Measurements from ENCODE around the gene INPP5A. TPM values are rescaled to one million over a fixed set of nuclear protein-coding genes. Genes with fewer than 3 reads are reported as not detected.

INPP5A gene
- total RNA-seq, 1 donor from 2014 or later: 14.2 TPM

- H3K27me3 ChIP-seq: no peaks in the 10 kb centered on the region
- no peak for DNase-seq (ENCODE audit: low spot score)
- Mint-ChIP-seq H3K4me1 (peaks cover 21% of the 10 kb centered on the region), H3K9me3 (peaks cover 3% of the 10 kb centered on the region), H3K27ac (peak overlapping the region; percentile 54), H3K27me3 (ENCODE audit: insufficient read depth, low read depth) (peaks cover 10% of the 10 kb centered on the region), H3K4me3 (no peak overlapping the region), H3K36me3 (no peaks in the 10 kb centered on the region)
- TF ChIP-seq EZH2 (IDR thresholded peaks at IDR 0.05) (no peak), CTCF (IDR thresholded peaks at IDR 0.05) (no peak), EZH2phosphoT487 (IDR thresholded peaks at IDR 0.05) (no peak)
- H3K4me2 ChIP-seq: no peak overlapping the region
- H3K36me3 ChIP-seq: no peaks in the 10 kb centered on the region
- no peak overlapping the region for H3K9ac ChIP-seq
- H3K79me2 ChIP-seq (ENCODE audit: low read depth): no peaks in the 10 kb centered on the region
- no peaks in the 10 kb centered on the region for H4K20me1 ChIP-seq (ENCODE audit: low read depth)
- H2AFZ ChIP-seq (replicated peaks): no peak overlapping the region
- H3K9me3 ChIP-seq (ENCODE audit: low read depth): no peaks in the 10 kb centered on the region
- H3K4me1 ChIP-seq: no peaks in the 10 kb centered on the region
- no peaks in the 10 kb centered on the region for H3F3A ChIP-seq (ENCODE audit: low read depth)
- H3K4me3 ChIP-seq: no peak overlapping the region
- H3K27ac ChIP-seq: no peak overlapping the region
Observed at GRCh38 chr10:132493246-132493755, 44.3 kb upstream of the INPP5A start.

- Mint-ChIP-seq H3K36me3 (no peaks in the 10 kb centered on the region), H3K4me1 (peaks cover 21% of the 10 kb centered on the region), H3K4me3 (no peak overlapping the region), H3K27ac (peak overlapping the region; percentile 12), H3K27me3 (ENCODE audit: insufficient read depth, low read depth) (peaks cover 10% of the 10 kb centered on the region), H3K9me3 (peaks cover 3% of the 10 kb centered on the region)
- Histone ChIP-seq H3K27ac (no peak overlapping the region), H3K4me3 (no peak overlapping the region), H4K20me1 (ENCODE audit: low read depth) (no peaks in the 10 kb centered on the region), H3F3A (ENCODE audit: low read depth) (no peaks in the 10 kb centered on the region), H3K9me3 (ENCODE audit: low read depth) (no peaks in the 10 kb centered on the region), H2AFZ (replicated peaks) (no peak overlapping the region), H3K36me3 (no peaks in the 10 kb centered on the region), H3K27me3 (no peaks in the 10 kb centered on the region), H3K79me2 (ENCODE audit: low read depth) (no peaks in the 10 kb centered on the region), H3K4me2 (no peak overlapping the region), H3K9ac (no peak overlapping the region), H3K4me1 (no peaks in the 10 kb centered on the region)
- DNase-seq (ENCODE audit: low spot score): no peak
- TF ChIP-seq EZH2 (IDR thresholded peaks at IDR 0.05) (no peak), EZH2phosphoT487 (IDR thresholded peaks at IDR 0.05) (no peak), CTCF (IDR thresholded peaks at IDR 0.05) (no peak)
Observed at GRCh38 chr10:132493756-132494290, 43.8 kb upstream of the INPP5A start.

- peaks cover 3% of the 10 kb centered on the region for H3K9me3 Mint-ChIP-seq
- no peak for DNase-seq (ENCODE audit: low spot score)
- Histone ChIP-seq H3K4me3 (no peak overlapping the region), H3K79me2 (ENCODE audit: low read depth) (no peaks in the 10 kb centered on the region), H3K27ac (no peak overlapping the region), H3K27me3 (no peaks in the 10 kb centered on the region), H2AFZ (replicated peaks) (no peak overlapping the region), H3K4me2 (no peak overlapping the region), H3K9me3 (ENCODE audit: low read depth) (no peaks in the 10 kb centered on the region), H3K4me1 (no peaks in the 10 kb centered on the region), H4K20me1 (ENCODE audit: low read depth) (no peaks in the 10 kb centered on the region), H3K9ac (no peak overlapping the region), H3F3A (ENCODE audit: low read depth) (no peaks in the 10 kb centered on the region), H3K36me3 (no peaks in the 10 kb centered on the region)
- H3K27ac Mint-ChIP-seq: no peak overlapping the region
- no peak overlapping the region for H3K4me3 Mint-ChIP-seq
- peaks cover 21% of the 10 kb centered on the region for H3K4me1 Mint-ChIP-seq
- H3K36me3 Mint-ChIP-seq: no peaks in the 10 kb centered on the region
- no peak for TF ChIP-seq EZH2 (IDR thresholded peaks at IDR 0.05)
- TF ChIP-seq CTCF (IDR thresholded peaks at IDR 0.05): no peak
- no peak for TF ChIP-seq EZH2phosphoT487 (IDR thresholded peaks at IDR 0.05)
- peaks cover 9% of the 10 kb centered on the region for H3K27me3 Mint-ChIP-seq (ENCODE audit: insufficient read depth, low read depth)
Observed at GRCh38 chr10:132494866-132495630, 42.5 kb upstream of the INPP5A start.
